SU-DHL-6 (cell line): ENCODE measurements around the gene BRSK2.
"Not testable (repeated sequence)": the region's sequence is repeated elsewhere in the genome, so short reads cannot be mapped to it uniquely, and the experiment has no call there.

Experiments used
- H2AFZ ChIP-seq: fragments of 200-600 bp; sonication (generic); 2 replicates; pipeline ENCODE4 v1.6.1; 2014; ENCODE audit warnings: low read depth, mild to moderate bottlenecking, moderate library complexity, mixed read lengths, antibody characterized with exemption, low read length; ENCODE audit not compliant: severe bottlenecking
- H3F3A ChIP-seq: fragments of 200-600 bp; shearing (Covaris generic); 2 replicates; pipeline ENCODE4 v1.6.0; 2016; ENCODE audit warnings: antibody characterized with exemption, mild to moderate bottlenecking; ENCODE audit not compliant: insufficient read depth
- H3K27ac ChIP-seq: fragments of 200-600 bp; sonication (generic); 2 replicates; pipeline ENCODE4 v1.5.1; 2016; ENCODE audit warnings: low read depth, mild to moderate bottlenecking, low read length, moderate library complexity, mixed read lengths
- H3K27me3 ChIP-seq: fragments of 200-600 bp; sonication (generic), shearing (Covaris generic); 2 replicates; pipeline ENCODE4 v1.6.0; 2014; ENCODE audit warnings: mild to moderate bottlenecking, low read length
- H3K36me3 ChIP-seq: fragments of 200-600 bp; sonication (generic); 2 replicates; pipeline ENCODE4 v1.6.1; 2014; ENCODE audit warnings: mild to moderate bottlenecking, low read length, mixed read lengths
- H3K4me2 ChIP-seq: fragments of 300-600, 200-600 bp; shearing (Covaris generic), sonication (generic); 2 replicates; pipeline ENCODE4 v1.6.0; 2014; ENCODE audit warnings: low read length, low read depth, mild to moderate bottlenecking; ENCODE audit not compliant: poor library complexity, severe bottlenecking
- H3K4me3 ChIP-seq: fragments of 200-600 bp; sonication (generic); 2 replicates; pipeline ENCODE4 v1.5.1; 2014; ENCODE audit warnings: antibody characterized with exemption, low read length, mild to moderate bottlenecking, mixed read lengths; ENCODE audit not compliant: insufficient read depth, poor library complexity, severe bottlenecking
- H3K79me2 ChIP-seq: fragments of 200-600 bp; sonication (generic); 2 replicates; pipeline ENCODE4 v1.6.1; 2014; ENCODE audit warnings: mild to moderate bottlenecking, low read length, moderate library complexity; ENCODE audit not compliant: insufficient read depth
- H3K9ac ChIP-seq: fragments of 200-600 bp; sonication (generic); 2 replicates; pipeline ENCODE4 v1.7.0; 2014; ENCODE audit warnings: mild to moderate bottlenecking, low read length
- H3K9me2 ChIP-seq: fragments of 200-600 bp; sonication (generic); replicated peaks from 2 replicates; pipeline ENCODE4 v1.6.1; 2014; ENCODE audit warnings: low read length; ENCODE audit not compliant: insufficient read depth
- H3K9me3 ChIP-seq: fragments of 200-600 bp; sonication (generic); 2 replicates; pipeline ENCODE4 v1.6.1; 2014; ENCODE audit warnings: low read length, mixed read lengths; ENCODE audit not compliant: insufficient read depth
- H4K20me1 ChIP-seq: fragments of 200-600 bp; sonication (generic); 2 replicates; pipeline ENCODE4 v1.6.1; 2014; ENCODE audit warnings: low read depth, mild to moderate bottlenecking, antibody characterized with exemption, low read length, moderate library complexity, mixed read lengths
- EZH2phosphoT487 ChIP-seq: fragments of 200-600 bp; sonication (generic), shearing (Covaris generic); conservative IDR thresholded peaks from 2 replicates; pipeline ENCODE4 v1.6.1; 2018; ENCODE audit warnings: mild to moderate bottlenecking, antibody characterized with exemption, low read length, moderate library complexity, mixed read lengths
- TF ChIP-seq, protein P1 (sequence below): fragments of 200-600 bp; sonication (generic); IDR thresholded peaks from one replicate; pipeline ENCODE4 v1.5.1; 2017; ENCODE audit warnings: antibody characterized with exemption, mild to moderate bottlenecking, low read length, moderate library complexity; ENCODE audit not compliant: insufficient read depth, poor library complexity, severe bottlenecking

Gene BRSK2

DNA sequence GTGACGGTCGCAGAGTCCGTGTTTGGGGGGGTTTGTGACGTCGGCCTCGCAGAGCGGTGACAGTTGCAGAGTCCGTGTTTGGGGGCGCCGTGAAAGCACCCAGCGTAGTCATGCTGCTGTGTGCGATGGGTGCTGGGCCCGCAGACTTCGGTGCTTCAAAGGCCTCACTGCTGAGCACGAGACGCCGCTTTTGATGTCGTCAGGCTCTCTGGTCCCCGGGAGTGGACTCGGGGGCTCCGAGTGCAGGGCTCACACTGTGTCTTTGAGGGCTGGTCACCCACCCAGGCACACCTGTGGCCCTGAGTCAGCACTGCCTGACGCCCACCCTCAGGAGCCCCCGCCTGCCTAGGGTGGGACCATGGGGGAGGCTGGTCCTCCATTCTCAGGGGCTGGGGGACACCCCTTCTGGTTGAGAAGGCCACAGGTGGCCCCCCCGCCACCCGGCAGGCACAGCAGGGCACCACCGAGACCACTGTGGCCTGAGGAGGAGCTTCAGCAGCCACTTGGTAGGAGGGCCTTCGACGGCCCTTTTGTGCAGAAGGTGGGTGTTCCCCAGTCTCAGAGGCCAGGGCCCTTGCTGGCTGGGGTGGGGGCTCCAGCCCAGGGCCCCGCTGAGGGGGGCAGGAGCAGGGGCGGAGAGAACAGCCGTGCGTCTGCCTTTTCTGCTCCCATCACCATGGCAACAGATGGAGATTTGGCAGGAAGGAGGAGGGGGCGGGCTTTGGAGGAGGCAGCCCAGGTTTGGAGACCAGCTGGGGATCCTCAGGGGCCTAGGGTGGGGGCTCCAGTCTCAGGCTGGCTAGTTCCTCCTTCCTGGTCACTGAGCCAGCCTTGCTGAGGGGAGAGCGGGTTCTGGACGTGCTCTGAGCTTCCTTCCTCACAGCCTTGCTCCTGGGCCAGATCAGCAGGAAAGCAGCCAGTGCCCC lies 20.9 kb downstream of the BRSK2 start:
- no peaks in the 10 kb centered on the region for H3K9me2 ChIP-seq
- H3K27me3 ChIP-seq = no peaks in the 10 kb centered on the region
- no peaks in the 10 kb centered on the region for H3F3A ChIP-seq
- H3K36me3 ChIP-seq = no peaks in the 10 kb centered on the region
- no peak for TF ChIP-seq EZH2phosphoT487
- no peak overlapping the region for H2AFZ ChIP-seq
- H3K27ac ChIP-seq = no peak overlapping the region
- H3K79me2 ChIP-seq = no peaks in the 10 kb centered on the region
- no peak overlapping the region for H3K9ac ChIP-seq
- H3K4me3 ChIP-seq = no peak overlapping the region
- H3K4me2 ChIP-seq = no peak overlapping the region
- no peaks in the 10 kb centered on the region for H4K20me1 ChIP-seq
- no peaks in the 10 kb centered on the region for H3K9me3 ChIP-seq

DNA sequence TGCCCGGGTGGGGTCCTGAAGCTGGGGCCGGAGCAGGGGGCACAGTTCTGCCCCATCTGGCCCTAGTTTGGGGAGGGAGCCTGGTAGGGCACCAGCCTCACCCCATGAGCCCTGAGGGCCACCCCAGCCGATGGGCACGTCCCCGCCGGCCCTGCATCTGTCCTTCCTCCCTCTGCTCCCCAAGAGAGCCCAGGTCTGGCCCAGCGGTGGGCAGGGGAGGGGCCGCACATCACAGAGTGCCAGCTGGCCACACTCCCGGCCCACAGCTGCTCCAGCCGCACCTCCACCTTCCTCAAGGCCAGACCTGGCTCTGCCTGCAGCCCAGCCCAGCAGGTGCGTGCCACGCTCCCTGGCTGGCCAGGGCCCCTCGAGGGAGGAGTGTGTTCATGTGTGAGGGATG lies 21.6 kb downstream of the BRSK2 start:
- H4K20me1 ChIP-seq = no peaks in the 10 kb centered on the region
- no peak overlapping the region for H3K4me2 ChIP-seq
- H3K27ac ChIP-seq = no peak overlapping the region
- H3K27me3 ChIP-seq = no peaks in the 10 kb centered on the region
- H3K4me3 ChIP-seq = no peak overlapping the region
- no peaks in the 10 kb centered on the region for H3K9me2 ChIP-seq
- no peaks in the 10 kb centered on the region for H3F3A ChIP-seq
- H3K36me3 ChIP-seq = no peaks in the 10 kb centered on the region
- H3K9me3 ChIP-seq = no peaks in the 10 kb centered on the region
- no peak overlapping the region for H2AFZ ChIP-seq
- no peaks in the 10 kb centered on the region for H3K79me2 ChIP-seq
- H3K9ac ChIP-seq = no peak overlapping the region
- no peak for TF ChIP-seq EZH2phosphoT487
- TF ChIP-seq, protein P1, sequence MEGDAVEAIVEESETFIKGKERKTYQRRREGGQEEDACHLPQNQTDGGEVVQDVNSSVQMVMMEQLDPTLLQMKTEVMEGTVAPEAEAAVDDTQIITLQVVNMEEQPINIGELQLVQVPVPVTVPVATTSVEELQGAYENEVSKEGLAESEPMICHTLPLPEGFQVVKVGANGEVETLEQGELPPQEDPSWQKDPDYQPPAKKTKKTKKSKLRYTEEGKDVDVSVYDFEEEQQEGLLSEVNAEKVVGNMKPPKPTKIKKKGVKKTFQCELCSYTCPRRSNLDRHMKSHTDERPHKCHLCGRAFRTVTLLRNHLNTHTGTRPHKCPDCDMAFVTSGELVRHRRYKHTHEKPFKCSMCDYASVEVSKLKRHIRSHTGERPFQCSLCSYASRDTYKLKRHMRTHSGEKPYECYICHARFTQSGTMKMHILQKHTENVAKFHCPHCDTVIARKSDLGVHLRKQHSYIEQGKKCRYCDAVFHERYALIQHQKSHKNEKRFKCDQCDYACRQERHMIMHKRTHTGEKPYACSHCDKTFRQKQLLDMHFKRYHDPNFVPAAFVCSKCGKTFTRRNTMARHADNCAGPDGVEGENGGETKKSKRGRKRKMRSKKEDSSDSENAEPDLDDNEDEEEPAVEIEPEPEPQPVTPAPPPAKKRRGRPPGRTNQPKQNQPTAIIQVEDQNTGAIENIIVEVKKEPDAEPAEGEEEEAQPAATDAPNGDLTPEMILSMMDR = no peak

DNA sequence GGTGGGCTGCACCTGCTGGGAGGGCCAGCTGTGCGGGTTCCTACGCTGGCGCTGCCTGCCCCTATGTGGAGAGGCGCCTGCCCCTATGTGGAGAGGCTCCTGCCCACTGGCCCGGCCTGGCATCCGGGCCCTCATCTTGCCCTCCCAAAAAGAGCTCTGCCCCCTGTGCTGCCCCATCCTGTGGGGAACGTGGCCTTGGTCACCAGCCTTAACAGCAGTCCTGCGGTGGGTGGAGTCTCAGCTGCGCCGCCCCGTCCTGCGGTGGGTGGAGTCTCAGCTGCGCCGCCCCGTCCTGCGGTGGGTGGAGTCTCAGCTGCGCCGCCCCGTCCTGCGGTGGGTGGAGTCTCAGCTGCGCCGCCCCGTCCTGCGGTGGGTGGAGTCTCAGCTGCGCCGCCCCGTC lies 22.0 kb downstream of the BRSK2 start:
- H3K9ac ChIP-seq, H3K4me2 ChIP-seq, H3F3A ChIP-seq, H3K9me3 ChIP-seq, H3K4me3 ChIP-seq, H3K27me3 ChIP-seq, H2AFZ ChIP-seq, H3K27ac ChIP-seq, H3K36me3 ChIP-seq, H4K20me1 ChIP-seq, H3K9me2 ChIP-seq, H3K79me2 ChIP-seq: not testable (repeated sequence)

DNA sequence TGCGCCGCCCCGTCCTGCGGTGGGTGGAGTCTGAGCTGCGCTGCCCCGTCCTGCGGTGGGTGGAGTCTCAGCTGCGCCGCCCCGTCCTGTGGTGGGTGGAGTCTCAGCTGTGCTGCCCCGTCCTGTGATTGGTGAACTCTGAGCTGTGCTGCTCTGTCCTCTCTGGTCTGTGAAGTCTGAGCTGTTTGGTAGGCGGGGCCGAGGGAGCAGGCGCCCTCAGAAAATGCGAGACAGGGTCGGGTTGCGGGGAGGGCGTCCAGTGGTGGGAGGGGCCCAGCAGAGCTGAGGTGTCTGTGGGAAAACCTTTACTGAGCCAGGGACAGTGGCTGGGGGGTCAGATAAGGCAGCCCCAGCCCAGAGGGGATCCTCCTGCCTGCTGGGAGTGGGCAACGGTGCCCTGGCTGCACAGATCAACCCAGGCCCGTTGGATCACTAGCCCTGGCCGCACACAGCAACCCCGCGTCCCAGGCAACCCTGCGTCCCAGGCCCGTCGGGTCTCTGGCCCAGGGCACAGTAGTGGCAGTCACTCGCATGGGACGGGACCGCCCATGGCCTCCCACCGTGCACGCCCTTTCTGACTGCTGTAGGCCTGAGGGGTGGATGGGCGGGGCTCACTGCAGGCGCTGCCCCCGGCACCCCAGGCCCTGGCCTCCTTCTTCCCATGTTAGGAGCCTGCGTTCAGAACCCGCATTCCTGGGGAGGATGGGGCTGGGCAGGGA lies 22.8 kb downstream of the BRSK2 start:
- TF ChIP-seq EZH2phosphoT487 = no peak
- TF ChIP-seq, protein P1 = no peak
- no peak overlapping the region for H3K27ac ChIP-seq

More for the DNA sequence above, 22.8 kb downstream of the BRSK2 start:
- Histone ChIP-seq H3K36me3 (no peaks in the 10 kb centered on the region), H2AFZ (no peak overlapping the region), H3K9me2 (no peaks in the 10 kb centered on the region), H3K9ac (no peak overlapping the region), H3K4me3 (no peak overlapping the region), H3K79me2 (no peaks in the 10 kb centered on the region), H3K4me2 (no peak overlapping the region), H3K27me3 (no peaks in the 10 kb centered on the region), H3F3A (no peaks in the 10 kb centered on the region), H3K9me3 (peaks cover 6% of the 10 kb centered on the region; the same call in 1 of the 2 replicates), H4K20me1 (no peaks in the 10 kb centered on the region)
